SW480 (cell line): ENCODE data around the gene COA7.
"Not testable (repeated sequence)": the region's sequence is repeated elsewhere in the genome, so short reads cannot be mapped to it uniquely, and the experiment has no call there.

Experiments
- DNase-seq: peaks from one replicate; pipeline ENCODE4 v3.0.0-alpha.2; 2016; ENCODE audit warnings: low spot score

The COA7 gene

DNA sequence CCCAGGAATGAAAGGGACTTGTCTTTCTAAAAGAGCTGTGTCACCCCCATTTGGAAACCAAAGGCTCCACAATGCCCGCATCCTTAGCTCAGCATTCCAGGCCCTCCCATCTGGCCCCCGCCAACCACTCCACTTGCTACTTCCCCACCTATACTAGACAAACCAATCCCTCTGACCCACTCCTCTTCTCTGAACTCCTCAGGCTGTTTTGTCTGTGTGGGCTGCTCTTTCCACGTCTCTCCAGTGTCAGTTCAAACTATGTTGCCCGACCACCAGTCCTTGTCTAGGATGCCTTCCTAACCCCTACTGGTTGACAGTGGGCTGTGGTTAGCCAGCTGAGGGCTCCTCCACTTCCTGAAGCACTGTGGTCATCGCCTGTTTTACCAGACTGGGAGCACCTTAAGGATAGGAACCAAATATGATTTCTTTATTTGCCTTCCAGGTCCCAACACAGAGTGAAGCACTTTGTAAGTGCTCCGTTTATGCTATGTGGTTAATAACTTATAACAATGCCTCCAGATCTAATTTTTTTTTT is 8.1 kb upstream of the COA7 start:
- no peak for DNase-seq

DNA sequence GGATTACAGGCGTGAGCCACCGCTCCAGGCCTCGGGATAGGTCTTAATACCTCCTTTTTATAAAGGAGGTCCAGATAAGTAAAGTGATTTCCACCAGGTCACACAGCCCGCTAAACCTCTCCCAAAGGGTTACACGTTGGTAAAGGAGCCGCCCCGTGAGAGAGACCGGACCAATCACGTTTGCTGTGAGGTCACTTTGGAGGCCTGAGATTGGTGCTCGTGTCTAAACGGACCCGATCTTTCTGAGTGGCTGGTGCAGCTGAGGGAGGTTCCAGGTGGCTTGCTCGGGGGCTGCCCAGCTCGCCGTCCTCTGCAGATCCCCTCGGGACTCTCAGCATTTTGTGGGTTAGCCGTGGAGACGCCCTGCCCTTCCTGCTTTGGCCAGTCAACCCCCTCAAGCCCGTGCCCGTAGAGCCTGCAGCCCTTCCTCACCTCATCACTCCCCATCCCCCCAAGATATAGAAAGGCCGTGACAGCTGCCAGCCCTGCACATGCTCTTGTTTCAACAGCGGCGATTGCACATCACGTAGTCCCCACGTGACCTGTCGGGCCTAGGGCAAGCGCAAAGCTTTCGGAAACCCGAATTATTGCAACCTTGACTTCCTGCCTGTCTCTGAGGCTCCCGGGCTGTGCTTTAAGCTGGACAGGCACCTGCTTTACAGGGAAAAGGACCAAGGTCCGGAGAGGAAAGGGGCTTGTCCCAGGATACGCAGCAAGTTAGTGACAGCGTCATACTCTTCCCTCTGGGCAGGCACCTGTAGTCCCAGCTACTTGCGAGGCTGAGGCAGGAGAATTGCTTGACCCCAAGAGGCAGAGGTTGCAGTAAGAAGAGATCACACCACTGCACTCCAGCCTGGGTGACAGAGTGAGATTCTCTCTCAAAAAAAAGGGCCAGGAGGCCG is 5.0 kb upstream of the COA7 start:
- peak; percentile 94 for DNase-seq

GRCh38 chr1:52695627-52696026 is 2.5 kb downstream of the COA7 start:
- DNase-seq, result no peak

GRCh38 chr1:52693843-52694242 is 4.3 kb downstream of the COA7 start:
- DNase-seq, result no peak

GRCh38 chr1:52693351-52693750 is 4.8 kb downstream of the COA7 start:
- not testable (repeated sequence) for DNase-seq

DNA sequence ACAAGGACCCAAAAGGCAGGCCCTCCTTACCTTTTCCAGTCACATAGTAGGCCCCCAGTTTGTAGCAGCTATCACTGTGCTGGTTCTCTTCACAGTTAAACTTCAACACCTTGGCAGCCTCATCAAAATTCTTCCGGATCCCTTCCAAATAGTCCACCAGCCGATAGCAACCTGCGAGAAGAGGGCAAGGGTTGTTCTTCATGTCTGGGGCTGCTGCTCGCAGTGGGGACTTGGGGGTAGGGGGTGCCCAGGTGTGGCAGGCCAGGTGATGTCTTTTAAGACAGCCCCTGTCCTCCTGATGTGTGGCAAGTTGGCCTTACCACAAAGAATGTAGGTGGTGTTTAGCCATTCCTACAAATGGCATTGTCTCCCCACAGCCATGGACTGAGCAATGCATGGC is 5.5 kb downstream of the COA7 start:
- no peak for DNase-seq

GRCh38 chr1:52691821-52692220 is 6.3 kb downstream of the COA7 start:
- no peak for DNase-seq

- no peak for DNase-seq
Observed at GRCh38 chr1:52686830-52687229, 11.3 kb downstream of the COA7 start.

GRCh38 chr1:52686261-52686751 is 11.8 kb downstream of the COA7 start:
- not testable (repeated sequence) for DNase-seq

DNA sequence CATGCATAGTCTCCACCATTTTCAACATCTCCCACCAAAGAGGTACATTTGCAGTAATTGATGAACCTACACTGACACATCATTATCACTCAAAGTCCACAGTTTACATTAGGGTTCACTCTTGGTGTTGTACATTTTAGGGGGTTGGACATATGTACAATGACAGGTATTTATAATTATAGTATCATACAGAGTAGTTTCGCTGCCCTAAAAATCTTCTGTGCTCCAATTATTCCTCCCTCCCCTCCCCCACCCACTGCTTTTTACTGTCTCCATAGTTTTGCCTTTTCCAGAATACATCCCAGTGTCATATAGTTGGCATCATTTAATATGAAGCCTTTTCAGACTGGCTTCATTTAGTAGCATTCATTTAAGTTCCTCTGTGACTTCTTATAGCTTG is 13.6 kb downstream of the COA7 start:
- DNase-seq, result no peak

GRCh38 chr1:52683367-52683940 is 14.7 kb downstream of the COA7 start:
- no peak for DNase-seq

- DNase-seq, result no peak
Observed at GRCh38 chr1:52681136-52681535, 17.0 kb downstream of the COA7 start.

DNA sequence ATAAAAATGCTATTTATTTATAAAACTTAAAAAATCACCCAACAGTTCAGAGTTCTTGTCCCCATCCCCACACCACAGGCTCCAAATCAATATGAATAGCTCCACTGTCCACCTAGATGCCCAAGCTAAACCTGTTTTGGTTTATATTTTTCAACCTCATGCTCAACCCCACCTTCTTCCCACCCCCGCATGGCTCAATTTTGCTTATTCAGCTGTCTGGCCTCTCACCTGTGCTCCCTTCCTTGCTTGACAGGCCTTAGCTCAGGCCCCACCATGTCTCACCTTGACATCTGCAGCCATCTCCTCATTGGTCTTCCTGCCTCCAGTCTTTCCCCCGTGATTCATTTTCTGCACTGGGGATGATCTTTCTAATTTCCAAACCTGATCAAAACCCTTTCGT is 17.8 kb downstream of the COA7 start:
- no peak for DNase-seq

DNA sequence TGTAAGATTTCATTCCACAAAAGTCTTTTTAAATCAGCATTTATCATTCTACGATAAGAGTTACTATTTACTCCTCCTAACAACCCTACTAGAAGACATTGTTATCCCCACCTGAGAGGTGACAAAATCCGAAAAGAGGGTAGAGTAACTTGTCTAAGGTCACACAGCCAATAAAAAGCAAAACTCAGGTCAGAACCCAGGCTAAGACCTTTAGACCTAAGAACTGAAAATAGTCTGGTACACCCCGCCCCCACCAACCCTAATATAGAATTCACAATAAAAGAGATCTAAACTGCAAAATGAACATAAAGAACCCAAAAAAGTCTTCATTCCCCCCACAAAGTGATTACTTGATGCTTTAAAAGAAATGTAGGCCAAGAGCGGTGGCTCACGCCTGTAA is 18.6 kb downstream of the COA7 start:
- DNase-seq, result no peak

DNA sequence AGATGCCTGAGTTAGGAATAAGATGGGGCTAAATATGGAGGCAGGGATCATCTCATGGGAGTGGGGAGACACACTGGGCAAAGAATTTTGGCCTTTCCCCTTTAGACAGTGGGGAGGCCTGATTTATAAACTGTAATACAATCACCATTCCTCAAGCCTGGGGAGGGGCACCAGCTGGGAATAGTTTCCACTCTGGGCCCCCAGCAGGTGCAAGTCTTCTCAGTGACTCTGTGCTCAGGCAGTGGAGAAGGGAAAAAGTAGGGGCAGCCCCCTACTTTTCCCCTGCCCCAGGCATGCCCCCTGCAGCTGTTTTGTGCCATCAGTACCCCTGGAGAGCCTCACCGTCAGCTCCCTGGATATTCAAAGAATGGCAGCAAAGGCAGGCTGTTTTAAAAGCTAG is 19.1 kb downstream of the COA7 start:
- DNase-seq, result no peak

DNA sequence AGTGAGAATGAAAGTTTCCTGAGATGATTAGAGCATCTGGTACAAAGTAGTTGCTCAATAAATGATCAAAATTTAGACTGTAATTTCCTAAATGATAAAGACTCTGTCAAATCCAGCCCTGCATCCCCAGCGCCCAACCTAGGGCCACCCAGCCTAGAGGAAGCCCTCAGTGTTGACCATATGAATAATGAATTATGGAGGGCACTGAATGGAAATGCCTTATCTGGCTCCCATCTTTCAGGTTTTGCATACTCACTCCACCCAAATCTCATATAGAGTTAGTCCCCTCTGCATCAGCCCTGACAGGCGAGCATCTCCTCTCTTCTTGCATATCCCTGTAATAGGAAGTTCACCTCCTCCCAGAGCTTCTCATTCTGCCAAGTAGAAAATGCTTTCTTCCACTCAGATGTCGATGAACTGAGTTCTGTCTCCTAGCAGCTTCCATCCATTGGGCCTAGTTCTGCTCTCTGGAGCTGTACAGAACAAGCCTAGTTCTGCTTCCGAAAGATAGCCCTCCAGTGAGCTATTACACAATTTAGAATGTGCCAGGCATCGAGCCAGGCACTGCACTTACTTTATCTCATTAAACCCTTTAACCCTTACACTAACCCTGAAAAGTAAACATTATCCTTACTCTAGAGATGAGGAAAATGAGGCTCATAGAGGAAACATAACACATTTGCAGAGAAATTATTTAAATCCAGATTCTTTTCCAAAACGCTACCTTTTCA is 20.9 kb downstream of the COA7 start:
- no peak for DNase-seq

GRCh38 chr1:52676249-52676903 is 21.8 kb downstream of the COA7 start:
- DNase-seq, result no peak

DNA sequence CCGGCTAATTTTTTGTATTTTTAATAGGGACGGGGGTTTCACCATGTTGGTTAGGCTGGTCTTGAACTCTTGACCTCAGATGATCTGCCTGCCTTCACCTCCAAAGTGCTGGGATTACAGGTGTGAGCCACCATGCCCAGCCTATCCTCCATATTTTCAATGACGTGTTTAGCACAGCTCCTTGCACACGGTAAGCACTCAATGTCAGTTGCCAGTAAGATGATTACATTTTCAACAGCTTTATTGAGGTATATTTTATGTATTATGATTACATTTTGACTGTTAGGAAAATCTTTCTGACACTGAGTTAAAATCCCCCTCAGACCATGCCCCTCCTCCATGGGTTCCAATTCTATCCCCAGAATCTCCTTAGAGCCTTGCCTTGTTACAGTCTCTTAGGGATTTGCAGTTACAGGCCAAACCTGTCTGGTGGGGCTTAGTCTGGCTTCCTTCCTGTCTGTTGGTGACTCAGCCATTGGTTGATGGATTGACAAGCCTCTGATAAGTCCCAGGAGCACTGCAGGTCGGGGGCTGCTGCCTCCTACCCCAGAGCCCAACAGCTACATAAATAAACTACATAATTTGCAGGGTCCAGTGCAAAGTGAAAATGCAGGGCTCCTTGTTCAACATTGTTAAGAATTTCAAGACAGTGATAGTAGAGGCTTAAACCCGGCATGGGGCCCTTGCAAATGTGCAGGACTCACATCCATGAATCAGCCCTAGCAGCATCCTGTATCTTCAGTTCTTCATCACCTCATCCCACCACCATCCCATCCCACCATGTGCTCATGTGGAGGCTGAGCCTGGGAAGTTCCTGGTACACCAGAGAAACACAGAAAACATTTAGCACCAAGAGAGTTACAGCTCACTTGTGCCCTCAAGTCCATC is 23.4 kb downstream of the COA7 start:
- DNase-seq, result no peak

- no peak for DNase-seq
Observed at GRCh38 chr1:52673513-52673912, 24.6 kb downstream of the COA7 start.

- DNase-seq, result no peak
Observed at GRCh38 chr1:52672946-52673345, 25.2 kb downstream of the COA7 start.

- no peak for DNase-seq
Observed at GRCh38 chr1:52670604-52671003, 27.5 kb downstream of the COA7 start.
